PFSK-1 (cell line): ENCODE data around the gene FBH1.

Source experiments
- POLR2AphosphoS5 ChIP-seq: IDR thresholded peaks from 2 replicates; pipeline ENCODE4 v1.6.1; 2012; ENCODE audit warnings: low read depth, mild to moderate bottlenecking, control low read depth, low read length, moderate library complexity
- TF ChIP-seq, protein P1 (sequence below), 2 experiments: IDR thresholded peaks; 2 replicates each; pipeline versions ENCODE4 v1.6.1 to v1.8.0; 2011 to 2012; ENCODE audit warnings: low read depth in 2 of 2, low read length in 2 of 2, control low read depth in 1 of 2, inconsistent platforms in 1 of 2, mild to moderate bottlenecking in 1 of 2, moderate library complexity in 1 of 2; ENCODE audit not compliant: insufficient read depth in 1 of 2

GRCh38 chr10:5943536-5943935 lies 53.5 kb downstream of the FBH1 start:
- TF ChIP-seq, protein P1, sequence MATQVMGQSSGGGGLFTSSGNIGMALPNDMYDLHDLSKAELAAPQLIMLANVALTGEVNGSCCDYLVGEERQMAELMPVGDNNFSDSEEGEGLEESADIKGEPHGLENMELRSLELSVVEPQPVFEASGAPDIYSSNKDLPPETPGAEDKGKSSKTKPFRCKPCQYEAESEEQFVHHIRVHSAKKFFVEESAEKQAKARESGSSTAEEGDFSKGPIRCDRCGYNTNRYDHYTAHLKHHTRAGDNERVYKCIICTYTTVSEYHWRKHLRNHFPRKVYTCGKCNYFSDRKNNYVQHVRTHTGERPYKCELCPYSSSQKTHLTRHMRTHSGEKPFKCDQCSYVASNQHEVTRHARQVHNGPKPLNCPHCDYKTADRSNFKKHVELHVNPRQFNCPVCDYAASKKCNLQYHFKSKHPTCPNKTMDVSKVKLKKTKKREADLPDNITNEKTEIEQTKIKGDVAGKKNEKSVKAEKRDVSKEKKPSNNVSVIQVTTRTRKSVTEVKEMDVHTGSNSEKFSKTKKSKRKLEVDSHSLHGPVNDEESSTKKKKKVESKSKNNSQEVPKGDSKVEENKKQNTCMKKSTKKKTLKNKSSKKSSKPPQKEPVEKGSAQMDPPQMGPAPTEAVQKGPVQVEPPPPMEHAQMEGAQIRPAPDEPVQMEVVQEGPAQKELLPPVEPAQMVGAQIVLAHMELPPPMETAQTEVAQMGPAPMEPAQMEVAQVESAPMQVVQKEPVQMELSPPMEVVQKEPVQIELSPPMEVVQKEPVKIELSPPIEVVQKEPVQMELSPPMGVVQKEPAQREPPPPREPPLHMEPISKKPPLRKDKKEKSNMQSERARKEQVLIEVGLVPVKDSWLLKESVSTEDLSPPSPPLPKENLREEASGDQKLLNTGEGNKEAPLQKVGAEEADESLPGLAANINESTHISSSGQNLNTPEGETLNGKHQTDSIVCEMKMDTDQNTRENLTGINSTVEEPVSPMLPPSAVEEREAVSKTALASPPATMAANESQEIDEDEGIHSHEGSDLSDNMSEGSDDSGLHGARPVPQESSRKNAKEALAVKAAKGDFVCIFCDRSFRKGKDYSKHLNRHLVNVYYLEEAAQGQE (IDR thresholded peaks at IDR 0.05; ENCODE audit: insufficient read depth in 1 of 2, low read depth in 2 of 2, low read length in 2 of 2) = no peak
- no peak for TF ChIP-seq POLR2AphosphoS5
